GM23248 (cell line): ENCODE data around the gene PPP1R9A. TPM values are rescaled to one million over a fixed set of nuclear protein-coding genes. Genes with fewer than 3 reads are reported as not detected.

Experiments used
- DNase-seq: peaks from one replicate; pipeline ENCODE4 v3.0.0-alpha.2; 2015
- H2AFZ ChIP-seq: fragments of 200-600 bp; sonication (generic); 2 replicates; pipeline ENCODE4 v1.6.1; 2016; ENCODE audit warnings: antibody characterized with exemption
- H3F3A ChIP-seq: fragments of 200-600 bp; sonication (generic); 2 replicates; pipeline ENCODE4 v1.6.1; 2016; ENCODE audit warnings: mild to moderate bottlenecking, antibody characterized with exemption, mixed run types; ENCODE audit not compliant: insufficient read depth
- H3K27ac ChIP-seq: fragments of 200-600 bp; sonication (generic); 2 replicates; pipeline ENCODE4 v1.5.1; 2016; ENCODE audit warnings: mild to moderate bottlenecking
- H3K27me3 ChIP-seq: fragments of 200-600 bp; sonication (generic); replicated peaks from 2 replicates; pipeline ENCODE4 v1.6.1; 2016; ENCODE audit warnings: mild to moderate bottlenecking; ENCODE audit not compliant: insufficient read depth
- H3K36me3 ChIP-seq: fragments of 200-600 bp; sonication (generic); 2 replicates; pipeline ENCODE4 v1.6.1; 2016; ENCODE audit warnings: low read depth, mild to moderate bottlenecking
- H3K4me1 ChIP-seq: fragments of 200-600 bp; sonication (generic); 2 replicates; pipeline ENCODE4 v1.6.1; 2016; ENCODE audit warnings: mild to moderate bottlenecking; ENCODE audit not compliant: insufficient read depth
- H3K4me2 ChIP-seq: fragments of 200-600 bp; sonication (generic); one replicate; pipeline ENCODE4 v1.6.1; 2016; ENCODE audit warnings: mild to moderate bottlenecking; ENCODE audit not compliant: unreplicated experiment
- H3K4me3 ChIP-seq: fragments of 200-600 bp; sonication (generic); 2 replicates; pipeline ENCODE4 v1.5.1; 2016; ENCODE audit warnings: mild to moderate bottlenecking
- H3K79me2 ChIP-seq: fragments of 200-600 bp; sonication (generic); 2 replicates; pipeline ENCODE4 v1.6.1; 2016; ENCODE audit warnings: mild to moderate bottlenecking; ENCODE audit not compliant: insufficient read depth
- H3K9ac ChIP-seq: fragments of 200-600 bp; sonication (generic); 2 replicates; pipeline ENCODE4 v1.6.1; 2016; ENCODE audit warnings: mild to moderate bottlenecking
- H3K9me2 ChIP-seq: fragments of 200-600 bp; sonication (generic); 2 replicates; pipeline ENCODE4 v1.6.1; 2016; ENCODE audit warnings: mixed run types, mild to moderate bottlenecking, moderate library complexity; ENCODE audit not compliant: insufficient read depth
- H3K9me3 ChIP-seq: fragments of 200-600 bp; sonication (generic); one replicate; pipeline ENCODE4 v1.6.1; 2017; ENCODE audit warnings: low read depth
- H4K20me1 ChIP-seq: fragments of 200-600 bp; sonication (generic); 2 replicates; pipeline ENCODE4 v1.6.0; 2016; ENCODE audit not compliant: insufficient read depth
- EZH2 ChIP-seq: fragments of 200-600 bp; sonication (generic); IDR thresholded peaks from 2 replicates; pipeline ENCODE4 v1.6.1; 2018; ENCODE audit warnings: antibody characterized with exemption, mild to moderate bottlenecking; ENCODE audit not compliant: insufficient read depth, poor library complexity, severe bottlenecking
- EZH2phosphoT487 ChIP-seq: fragments of 200-600 bp; sonication (generic); IDR thresholded peaks from 2 replicates; pipeline ENCODE4 v1.6.1; 2018; ENCODE audit warnings: antibody characterized with exemption, moderate library complexity, mild to moderate bottlenecking, low read depth; ENCODE audit not compliant: insufficient read depth
- WGBS, 2 experiments: methylation state at CpG; one replicate each; pipeline ENCODE4 v1.1.6; 2015 to 2017; ENCODE audit warnings: low lambda C conversion rate in 2 of 2, low coverage in 1 of 2; ENCODE audit errors: missing lambda C conversion rate in 2 of 2; 5-methylcytosine and 5-hydroxymethylcytosine counted together
- in situ Hi-C: fragments of 300-500 bp; cut with MboI; formaldehyde crosslinking; loops from 2 replicates; pipeline ENCODE4 v1.15.0; 2020
- polyA plus RNA-seq: library from polyadenylated mRNA; unstranded; fragments of >200 nt; fragmentation: Nextera tagmentation; extraction: Ambion mirVana; gene quantifications from 2 replicates; pipeline ENCODE4 v1.2.1, GENCODE V29; 2016
- total RNA-seq: library from RNA; depleted of rRNA; stranded (reverse); fragments of >200 nt; shearing (Covaris generic); gene quantifications from 2 replicates; pipeline ENCODE4 v1.2.3, GENCODE V29; 2014

The PPP1R9A gene
- total and polyA plus RNA-seq, 2 experiments from 2014 or later = 0.03 TPM; not detected in 1

DNA sequence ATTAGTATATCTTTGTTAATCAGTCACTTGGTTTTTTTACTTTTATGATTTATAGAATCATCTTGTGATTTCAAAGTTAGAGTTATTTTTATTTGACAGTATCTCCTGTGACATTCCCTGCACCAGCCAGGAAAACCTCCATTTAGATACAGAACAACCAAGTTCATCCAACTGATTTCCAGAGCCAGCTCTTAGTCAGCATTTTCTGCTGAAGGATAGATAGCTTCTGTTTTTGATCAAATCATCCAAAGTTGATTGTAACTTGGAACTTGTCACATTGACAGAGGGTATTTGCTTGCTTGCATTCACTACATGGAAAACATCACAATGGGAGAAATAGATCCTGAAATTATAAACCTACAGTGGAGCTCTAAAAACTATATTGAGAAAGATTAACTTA lies 294.3 kb downstream of the PPP1R9A start:
- Histone ChIP-seq H3K4me2 (no peak overlapping the region), H3K4me1 (peaks cover 10% of the 10 kb centered on the region), H3K79me2 (no peaks in the 10 kb centered on the region), H3K27ac (no peak overlapping the region), H4K20me1 (no peaks in the 10 kb centered on the region), H3K4me3 (no peak overlapping the region), H2AFZ (no peak overlapping the region), H3K9me2 (no peaks in the 10 kb centered on the region), H3K9ac (no peak overlapping the region), H3K36me3 (no peaks in the 10 kb centered on the region), H3K27me3 (peaks cover 37% of the 10 kb centered on the region), H3F3A (peaks cover 7% of the 10 kb centered on the region; the same call in 1 of the 2 replicates), H3K9me3 (no peaks in the 10 kb centered on the region)
- DNase-seq = no peak
- in situ Hi-C loops = no loop called here
- TF ChIP-seq EZH2phosphoT487 (no peak), EZH2 (no peak)

DNA sequence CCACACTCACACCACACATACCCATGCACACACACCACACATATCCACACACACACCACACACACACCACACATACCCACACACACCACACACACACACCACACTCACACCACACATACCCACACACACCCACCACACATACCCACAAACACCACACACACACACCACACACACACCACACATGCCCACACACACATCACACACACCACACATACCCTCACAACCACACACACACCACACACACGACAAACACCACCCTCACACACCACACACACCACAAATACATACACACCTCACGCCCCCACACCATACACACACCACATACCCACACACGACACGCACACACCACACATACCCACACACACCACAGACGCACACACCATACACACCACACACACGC lies 297.2 kb downstream of the PPP1R9A start:
- Histone ChIP-seq H3K4me1 (peaks cover 10% of the 10 kb centered on the region), H3K9me3 (no peaks in the 10 kb centered on the region), H3K27me3 (peaks cover 31% of the 10 kb centered on the region), H3K9me2 (no peaks in the 10 kb centered on the region), H3F3A (peaks cover 7% of the 10 kb centered on the region; the same call in 1 of the 2 replicates), H3K4me2 (no peak overlapping the region), H2AFZ (no peak overlapping the region), H4K20me1 (no peaks in the 10 kb centered on the region), H3K9ac (no peak overlapping the region), H3K27ac (no peak overlapping the region), H3K36me3 (no peaks in the 10 kb centered on the region), H3K4me3 (no peak overlapping the region), H3K79me2 (no peaks in the 10 kb centered on the region)
- in situ Hi-C loops = no loop called here
- no peak for TF ChIP-seq EZH2phosphoT487
- TF ChIP-seq EZH2 = no peak
- 92% methylated on average over 6 of the region's 6 CpGs for WGBS, 2 experiments
- no peak for DNase-seq

DNA sequence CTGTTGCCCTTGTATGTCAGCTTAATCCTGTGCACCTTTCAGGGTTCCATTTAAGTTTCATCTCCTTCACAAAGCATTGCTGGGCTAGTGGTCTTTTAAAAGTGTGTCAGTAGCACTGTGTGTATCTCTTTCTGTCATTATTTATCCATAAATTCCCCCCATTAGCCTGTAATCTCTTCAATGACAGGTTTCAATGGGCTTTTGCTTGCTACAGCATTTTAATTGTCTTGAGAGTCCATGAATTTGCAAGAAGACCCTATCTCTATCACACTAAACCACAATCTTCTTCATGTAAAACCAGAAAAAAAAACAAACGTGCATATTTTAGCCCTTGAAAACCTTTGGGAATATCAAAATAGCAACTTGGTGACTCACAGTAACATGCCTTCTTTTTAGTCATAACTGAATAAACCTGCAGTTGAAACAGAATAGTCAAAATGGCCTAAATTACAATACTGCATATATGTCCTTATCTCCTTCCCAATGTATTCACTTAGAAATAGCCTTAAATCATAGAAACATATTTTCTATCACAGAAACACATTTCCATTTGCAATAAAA lies 298.4 kb downstream of the PPP1R9A start:
- Histone ChIP-seq H3K4me2 (peak overlapping the region; percentile 56), H3K9ac (no peak overlapping the region), H3K27ac (no peak overlapping the region), H3K4me3 (no peak overlapping the region), H3K36me3 (no peaks in the 10 kb centered on the region), H3K4me1 (peaks cover 10% of the 10 kb centered on the region), H3F3A (peaks cover 7% of the 10 kb centered on the region; the same call in 1 of the 2 replicates), H3K79me2 (no peaks in the 10 kb centered on the region), H3K9me2 (no peaks in the 10 kb centered on the region), H3K27me3 (peaks cover 26% of the 10 kb centered on the region), H4K20me1 (no peaks in the 10 kb centered on the region), H2AFZ (no peak overlapping the region), H3K9me3 (no peaks in the 10 kb centered on the region)
- in situ Hi-C loops = no loop called here
- WGBS, 2 experiments = 0 to 3% methylated on average over 1 of the region's 1 CpG
- DNase-seq = peak; percentile 75
- TF ChIP-seq EZH2phosphoT487 = no peak
- no peak for TF ChIP-seq EZH2

DNA sequence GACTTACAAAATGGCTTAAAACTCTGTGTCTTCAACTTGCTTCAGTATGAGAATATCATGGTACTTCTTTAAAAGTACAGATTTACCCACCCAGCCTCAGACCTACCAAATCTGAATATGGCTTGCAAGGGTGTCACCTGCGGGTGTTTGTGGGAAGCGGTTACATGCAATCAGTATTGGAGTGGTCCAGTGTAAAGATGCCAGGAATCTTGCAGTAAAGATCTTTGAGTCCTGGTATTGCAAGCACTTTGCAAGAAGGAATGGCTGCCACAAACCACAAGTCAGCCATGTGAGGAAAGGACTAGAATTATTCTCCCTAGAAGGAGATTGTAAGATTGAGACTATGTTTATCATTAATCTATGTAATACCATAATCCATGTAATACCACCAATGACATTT lies 301.9 kb downstream of the PPP1R9A start:
- no peak for DNase-seq
- WGBS, 2 experiments = 89 to 100% methylated on average over 2 of the region's 2 CpGs

More for the DNA sequence above, 301.9 kb downstream of the PPP1R9A start:
- Histone ChIP-seq H3K4me1 (peaks cover 18% of the 10 kb centered on the region), H3K4me2 (no peak overlapping the region), H2AFZ (no peak overlapping the region), H3K36me3 (no peaks in the 10 kb centered on the region), H4K20me1 (no peaks in the 10 kb centered on the region), H3K4me3 (no peak overlapping the region), H3F3A (peaks cover 14% of the 10 kb centered on the region), H3K79me2 (no peaks in the 10 kb centered on the region), H3K27ac (no peak overlapping the region), H3K9me2 (no peaks in the 10 kb centered on the region), H3K27me3 (peaks cover 3% of the 10 kb centered on the region; the same call in 1 of the 2 replicates), H3K9ac (no peak overlapping the region), H3K9me3 (no peaks in the 10 kb centered on the region)
- in situ Hi-C loops = no loop called here
- no peak for TF ChIP-seq EZH2
- TF ChIP-seq EZH2phosphoT487 = no peak
